ENCODE results near the gene INSIG2. TPM values are rescaled to one million over a fixed set of nuclear protein-coding genes. Genes with fewer than 3 reads are reported as not detected.

INSIG2 gene
- total and polyA plus RNA-seq, 8 donors = 31.5 to 56.6 (median 37.9) TPM

- TF ChIP-seq CTCF (IDR thresholded peaks at IDR 0.05) = no peak
- Histone ChIP-seq H3K36me3 (peaks cover 0 to 38% of the 10 kb centered on the region in 2 donors), H3K9me3 (no peaks in the 10 kb centered on the region), H3K4me1 (peaks cover 0 to 25% of the 10 kb centered on the region in 2 donors), H3K4me3 (no peak overlapping the region), H3K27ac (no peak overlapping the region), H3K27me3 (no peaks in the 10 kb centered on the region)
- ATAC-seq = no peak
- intact Hi-C loops (cut with DNase I) = no loop called here
- DNase-seq = no peak
These were observed 17.2 kb downstream of the INSIG2 start for GRCh38 chr2:118105497-118105896.

- intact Hi-C loops (cut with DNase I) = no loop called here
- TF ChIP-seq CTCF (IDR thresholded peaks at IDR 0.05) = no peak
- H3K36me3 ChIP-seq = peaks cover 0 to 38% of the 10 kb centered on the region in 2 donors
- H3K27ac ChIP-seq = no peak overlapping the region
- no peak overlapping the region for H3K4me3 ChIP-seq
- DNase-seq (no peak), ATAC-seq (no peak)
- peaks cover 0 to 25% of the 10 kb centered on the region in 2 donors for H3K4me1 ChIP-seq
- no peaks in the 10 kb centered on the region for H3K9me3 ChIP-seq
- no peaks in the 10 kb centered on the region for H3K27me3 ChIP-seq
These were observed 18.7 kb downstream of the INSIG2 start for GRCh38 chr2:118106926-118107325.

- H3K4me3 ChIP-seq = no peak overlapping the region
- ATAC-seq = no peak
- H3K9me3 ChIP-seq = no peaks in the 10 kb centered on the region
- no peak overlapping the region for H3K27ac ChIP-seq
- H3K27me3 ChIP-seq = no peaks in the 10 kb centered on the region
- DNase-seq = no peak
- TF ChIP-seq CTCF (IDR thresholded peaks at IDR 0.05) = no peak
- H3K36me3 ChIP-seq = peaks cover 0 to 29% of the 10 kb centered on the region in 2 donors
- peaks cover 4 to 5% of the 10 kb centered on the region in 2 donors for H3K4me1 ChIP-seq
- intact Hi-C loops (cut with DNase I) = no loop called here
These were observed 22.0 kb downstream of the INSIG2 start for GRCh38 chr2:118110310-118110709.

- Histone ChIP-seq H3K9me3 (no peaks in the 10 kb centered on the region), H3K27me3 (no peaks in the 10 kb centered on the region), H3K4me1 (peaks cover 0 to 5% of the 10 kb centered on the region in 2 donors), H3K36me3 (peaks cover 0 to 28% of the 10 kb centered on the region in 2 donors), H3K4me3 (no peak overlapping the region), H3K27ac (no peak overlapping the region)
- DNase-seq (no peak), ATAC-seq (no peak)
- no peak for TF ChIP-seq CTCF (IDR thresholded peaks at IDR 0.05)
- intact Hi-C loops (cut with DNase I) = no loop called here
These were observed 22.7 kb downstream of the INSIG2 start for GRCh38 chr2:118110991-118111390.

GRCh38 chr2:118112771-118113334 is 24.6 kb downstream of the INSIG2 start:
- Histone ChIP-seq H3K27ac (peak overlapping the region; percentile 35 to 50), H3K9me3 (no peaks in the 10 kb centered on the region), H3K4me3 (no peak overlapping the region), H3K4me1 (peaks cover 2 to 5% of the 10 kb centered on the region in 2 donors), H3K27me3 (no peaks in the 10 kb centered on the region), H3K36me3 (peaks cover 0 to 13% of the 10 kb centered on the region in 2 donors)
- TF ChIP-seq CTCF (IDR thresholded peaks at IDR 0.05) = no peak
- intact Hi-C loops (cut with DNase I) = no loop called here
- ATAC-seq (peak; percentile 94), DNase-seq (peak in 1 of 4 donors; percentile 40)

Data from left lung (tissue), 10 donors.